ENCODE results near the gene ABCA3.
"Not testable (repeated sequence)": the region's sequence is repeated elsewhere in the genome, so short reads cannot be mapped to it uniquely, and the experiment has no call there.

The ABCA3 gene

DNA sequence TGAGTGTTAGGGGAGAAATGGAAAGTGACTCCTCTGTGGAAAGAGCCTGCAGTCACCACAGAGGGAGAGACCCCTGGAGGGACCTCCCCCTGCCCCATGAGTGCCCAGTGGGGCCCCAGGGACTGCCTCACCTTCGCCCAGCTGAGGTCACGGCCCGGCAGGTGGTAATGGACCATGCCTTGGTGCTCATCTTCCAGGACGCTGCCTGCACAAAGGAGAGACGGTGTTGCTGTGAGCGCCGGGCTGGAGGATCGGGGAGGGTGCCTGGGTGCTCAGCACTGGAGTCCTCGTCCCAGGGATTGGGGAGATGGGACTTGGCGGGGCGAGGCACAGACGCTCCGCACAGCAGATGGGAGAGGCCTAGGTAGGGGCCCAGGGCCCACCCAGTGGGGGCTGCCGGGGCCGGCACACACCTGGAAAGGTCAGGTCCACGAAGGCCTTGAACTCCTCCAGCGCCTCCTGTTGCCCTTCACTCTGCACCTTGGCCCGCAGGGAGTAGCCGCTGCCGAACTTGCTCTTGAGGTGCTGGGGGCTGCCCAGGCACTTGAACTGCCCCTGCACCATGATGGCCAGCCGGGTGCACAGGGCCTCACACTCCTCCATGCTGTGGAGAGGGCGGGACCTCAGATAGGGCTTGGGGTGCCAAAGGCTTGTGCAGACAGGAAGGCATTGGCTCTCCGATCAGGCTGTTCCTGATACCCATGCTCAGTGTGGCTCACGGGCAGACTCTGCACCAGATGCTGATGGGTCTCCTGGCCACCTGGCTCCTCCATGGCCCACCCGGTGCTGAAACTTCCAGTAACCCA lies 62.9 kb downstream of the ABCA3 start:
- no peak for DNase-seq

DNA sequence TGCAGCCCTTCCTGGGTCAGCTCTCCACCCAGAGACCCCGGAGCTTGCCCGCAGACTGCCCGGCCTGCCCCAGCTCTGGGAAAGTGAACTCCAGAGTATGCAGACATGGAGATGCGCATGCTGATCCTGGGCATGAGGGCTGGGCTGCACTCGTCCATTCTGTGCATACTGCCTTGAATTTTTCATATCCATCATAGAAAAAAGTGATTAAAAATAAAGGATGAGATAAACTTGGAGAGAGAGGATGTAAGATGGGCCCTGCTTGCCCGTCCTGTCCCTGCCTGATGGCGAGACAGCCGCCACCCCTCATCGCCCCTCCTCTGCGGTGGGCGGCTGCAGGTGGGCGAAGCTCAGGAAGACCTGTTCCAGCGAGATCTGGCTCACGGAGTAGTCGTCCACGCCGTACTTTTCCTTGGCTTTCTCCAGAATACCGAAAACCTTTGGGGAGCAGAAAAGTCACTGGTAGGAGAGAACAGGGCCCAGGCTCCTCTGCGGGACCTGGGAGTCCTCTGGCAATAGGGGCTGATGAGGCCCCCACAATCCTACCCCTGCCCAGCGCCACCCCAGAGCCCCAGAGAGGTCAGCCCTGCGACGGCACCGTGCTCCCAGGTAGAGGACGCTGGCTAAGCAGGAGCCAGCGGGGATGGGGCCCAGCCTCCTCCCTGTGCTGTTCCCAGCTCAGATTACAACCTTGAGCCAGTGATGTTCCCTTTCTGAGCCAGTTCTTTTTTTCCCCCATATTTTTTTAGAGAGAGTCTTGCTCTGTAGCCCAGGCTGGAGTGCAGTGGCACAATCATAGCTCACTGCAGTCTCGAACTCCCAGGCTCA lies 63.9 kb downstream of the ABCA3 start:
- no peak for DNase-seq

DNA sequence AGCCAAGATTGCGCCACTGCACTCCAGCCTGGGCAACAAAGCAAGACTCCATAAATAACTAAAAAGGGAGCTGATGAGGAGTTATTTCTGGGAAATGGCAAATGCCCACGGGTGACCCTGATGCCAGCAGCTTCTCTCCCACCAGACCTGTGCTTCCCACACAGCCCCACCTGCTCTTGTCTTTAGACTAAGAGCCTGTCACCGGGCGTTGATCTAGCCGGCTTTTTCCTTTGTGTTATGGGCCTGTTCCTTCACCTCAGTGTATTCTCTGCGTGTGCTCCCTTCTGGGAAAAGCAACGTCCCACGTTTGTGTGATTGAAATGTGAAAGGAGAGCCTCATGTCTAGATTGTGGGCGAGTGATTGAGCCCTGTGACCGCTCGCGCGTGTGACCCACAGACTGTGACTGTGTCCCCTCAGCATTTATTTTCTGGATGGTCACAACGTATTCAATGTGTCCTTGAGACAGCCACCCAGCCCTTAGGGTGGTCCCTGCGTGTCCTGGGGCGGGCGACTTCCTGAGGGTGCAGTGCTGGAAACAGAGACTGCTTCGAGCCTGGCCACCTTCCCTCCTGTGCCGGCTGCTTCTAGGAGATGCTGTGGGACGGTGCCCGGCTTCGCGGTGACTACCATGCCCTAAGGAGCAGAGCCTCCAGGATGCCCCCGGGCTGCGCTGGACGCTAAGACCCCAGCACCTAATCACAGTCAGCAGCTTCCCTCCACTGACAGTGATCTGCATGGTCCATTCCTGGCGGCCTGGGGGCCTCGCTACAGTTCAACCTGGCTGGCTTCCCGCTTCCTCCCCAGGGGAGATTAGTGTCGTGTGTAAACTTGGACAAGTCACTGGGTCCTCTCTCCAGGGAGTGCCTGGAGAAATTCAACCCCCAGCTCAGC lies 64.8 kb downstream of the ABCA3 start:
- no peak for DNase-seq

DNA sequence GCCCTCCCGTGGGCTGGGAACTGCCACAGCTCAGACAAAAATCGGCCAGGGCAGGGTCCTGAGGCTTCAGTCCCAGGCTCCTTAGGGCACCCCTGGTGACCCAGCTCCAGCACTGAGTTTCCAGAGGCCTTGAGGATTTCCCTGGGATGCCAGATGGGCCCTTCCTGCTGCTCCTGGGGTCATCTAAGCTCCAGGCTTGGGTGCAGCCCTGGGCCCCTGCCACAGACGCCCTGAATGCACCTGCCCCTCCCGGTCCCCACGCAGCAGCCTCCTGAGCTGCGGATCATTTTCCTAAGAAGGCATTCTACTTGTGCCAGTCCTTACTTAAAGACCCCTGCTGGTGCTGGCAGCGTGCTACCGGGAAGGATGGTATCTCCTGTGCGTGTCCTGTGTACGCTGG lies 66.6 kb downstream of the ABCA3 start:
- DNase-seq = no peak

DNA sequence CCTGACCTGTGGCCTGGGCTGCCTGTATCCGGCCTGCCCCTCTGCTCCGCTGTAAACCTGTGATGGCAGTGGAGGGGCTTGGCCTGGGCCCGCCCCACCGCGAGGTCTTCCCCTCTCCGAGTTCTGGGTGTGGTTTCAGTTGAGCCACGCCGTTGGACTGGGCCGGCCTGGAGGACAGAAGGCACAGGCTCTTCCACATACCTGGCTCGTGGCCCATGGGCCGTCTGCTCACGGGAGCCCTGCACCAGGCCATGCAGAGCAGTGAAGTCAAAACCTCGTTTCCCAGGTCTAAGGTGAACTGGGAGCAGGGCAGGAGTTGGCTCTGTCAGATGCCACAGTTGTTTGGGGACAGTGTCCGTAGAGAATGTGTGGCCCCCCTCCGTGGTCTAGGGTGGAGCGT lies 67.0 kb downstream of the ABCA3 start:
- no peak for DNase-seq

DNA sequence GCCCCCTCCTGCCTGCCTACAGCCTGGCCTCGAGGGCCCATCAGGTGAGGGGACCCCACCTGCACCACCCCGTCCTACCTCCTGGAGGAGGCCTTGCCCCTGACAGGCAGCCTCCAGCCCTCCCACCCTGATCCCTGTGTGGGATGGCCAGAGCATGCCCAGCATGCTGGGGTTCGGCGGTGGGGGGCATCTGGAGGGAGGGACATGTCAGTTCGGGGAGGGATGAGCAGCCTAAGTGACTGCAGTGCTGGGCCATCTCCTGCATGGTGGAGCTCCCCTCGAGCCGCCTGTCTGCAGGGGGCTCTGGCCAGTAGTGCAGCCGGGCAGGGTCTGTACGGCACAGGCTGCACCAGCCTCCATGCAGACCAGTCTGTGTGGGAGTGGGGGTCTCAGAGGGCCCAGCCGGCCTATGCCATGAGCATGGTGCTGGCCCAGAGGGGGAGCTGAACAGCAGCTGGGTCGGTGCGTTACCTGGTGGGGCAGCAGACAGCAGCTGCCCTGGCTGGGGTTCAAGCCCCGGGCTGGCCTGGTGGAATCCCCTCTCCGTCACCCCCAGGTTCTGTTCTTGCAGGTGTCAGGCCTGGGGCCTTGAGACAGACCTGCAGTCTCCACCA lies 68.6 kb downstream of the ABCA3 start:
- DNase-seq = no peak

DNA sequence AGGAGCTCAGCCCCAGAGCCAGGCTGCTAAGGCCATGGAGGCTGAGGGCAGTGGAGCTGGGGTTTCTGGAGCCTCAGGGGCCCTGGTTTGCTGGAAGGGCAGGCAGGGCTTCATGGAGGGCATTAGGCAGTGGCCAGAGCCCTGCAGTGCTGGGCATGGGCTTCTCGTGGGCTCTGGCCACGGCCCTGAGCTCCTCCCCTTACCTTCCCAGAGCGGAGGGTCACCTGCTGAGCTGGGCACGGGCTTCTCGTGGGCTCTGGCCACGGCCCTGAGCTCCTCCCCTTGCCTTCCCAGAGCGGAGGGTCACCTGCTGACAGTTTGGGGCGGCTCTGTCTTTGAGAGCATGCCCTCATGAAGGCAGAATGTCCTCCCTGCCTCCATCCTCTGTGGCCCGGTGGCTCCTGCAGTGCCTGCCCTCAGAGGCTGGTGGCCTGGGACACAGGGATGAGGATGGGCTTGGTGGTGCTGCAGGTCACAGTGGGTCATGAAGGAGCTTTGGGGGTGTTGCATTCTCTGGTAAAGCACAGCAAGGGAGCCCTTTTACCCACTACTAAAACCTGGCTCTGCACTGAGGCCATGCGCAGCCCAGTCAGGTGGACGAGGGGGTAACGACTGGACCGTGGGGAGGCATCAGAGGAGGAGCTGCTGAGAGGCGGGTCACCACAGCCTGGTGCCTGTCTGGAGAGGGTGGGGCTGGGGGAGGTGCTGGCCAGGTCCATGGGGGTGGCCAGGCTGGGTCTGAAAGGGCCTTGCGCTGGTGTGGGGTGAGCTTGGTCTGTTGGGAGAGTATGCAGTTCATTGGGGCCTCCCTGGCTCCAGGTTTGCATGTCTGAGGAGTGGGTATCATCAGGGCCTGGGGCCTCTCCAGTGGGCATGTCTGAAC lies 69.7 kb downstream of the ABCA3 start:
- no peak for DNase-seq

DNA sequence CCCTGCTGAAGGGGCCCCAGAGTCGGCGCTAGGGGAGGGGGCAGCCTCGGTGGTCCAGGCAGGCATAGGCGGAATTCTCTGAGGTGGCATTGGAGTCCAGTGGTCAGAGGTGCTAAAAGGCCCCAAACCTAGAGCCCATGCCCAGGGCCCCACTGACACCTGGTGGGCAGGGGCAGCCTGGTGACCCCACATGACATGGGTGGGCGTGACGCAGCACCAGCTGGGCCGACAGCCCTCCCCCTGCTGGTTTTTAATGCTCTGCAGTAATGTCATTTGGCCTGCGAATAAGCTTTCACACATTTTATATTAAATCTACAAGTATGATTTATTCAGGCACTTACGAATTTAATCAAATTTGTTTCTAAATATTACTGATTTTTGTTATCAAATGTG lies 70.5 kb downstream of the ABCA3 start:
- no peak for DNase-seq

DNA sequence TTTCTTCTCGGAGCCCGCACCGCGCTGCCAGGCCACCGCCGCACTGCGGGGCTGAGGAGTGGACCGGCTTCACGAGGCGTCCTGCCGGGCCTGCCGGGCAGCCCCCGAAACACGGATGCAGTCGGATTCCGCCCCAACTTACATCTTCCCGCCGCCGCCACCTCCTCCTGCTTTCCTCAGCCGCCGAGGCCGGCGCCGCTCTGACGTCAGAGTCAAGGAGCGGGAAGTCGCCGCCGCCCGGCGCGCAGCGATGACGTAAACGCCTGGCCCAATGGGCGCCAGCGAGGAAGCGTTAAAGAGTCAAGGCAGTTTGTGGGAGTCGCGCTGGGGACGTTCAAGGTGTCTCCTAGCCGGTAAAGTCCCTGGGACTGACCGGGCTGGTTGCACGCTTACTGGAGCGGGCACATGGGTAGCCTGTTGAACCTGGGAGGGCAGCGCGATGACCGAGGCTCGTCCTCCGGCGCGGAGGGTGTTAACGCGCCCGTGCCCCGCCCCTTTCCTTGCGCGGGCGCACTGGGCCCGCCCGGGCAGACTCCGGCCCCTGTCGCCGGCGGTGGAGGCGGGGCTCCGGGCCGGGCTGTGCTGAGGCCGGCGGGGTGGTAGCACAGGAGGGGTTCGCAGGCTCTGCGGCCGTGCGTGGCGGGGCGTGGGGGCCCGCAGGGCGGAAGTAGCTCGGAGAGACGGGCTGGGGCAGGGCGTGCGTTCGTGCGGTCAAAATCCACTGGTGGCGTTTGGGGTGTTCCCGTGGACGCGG lies 72.4 kb downstream of the ABCA3 start, which contains the start of gene RNPS1:
RNPS1 (minus strand) TSS at position 214 of the 754 bp plus-strand sequence. CDS start 3,483 bp downstream, outside the sequence.
- peak; percentile 50 for DNase-seq

DNA sequence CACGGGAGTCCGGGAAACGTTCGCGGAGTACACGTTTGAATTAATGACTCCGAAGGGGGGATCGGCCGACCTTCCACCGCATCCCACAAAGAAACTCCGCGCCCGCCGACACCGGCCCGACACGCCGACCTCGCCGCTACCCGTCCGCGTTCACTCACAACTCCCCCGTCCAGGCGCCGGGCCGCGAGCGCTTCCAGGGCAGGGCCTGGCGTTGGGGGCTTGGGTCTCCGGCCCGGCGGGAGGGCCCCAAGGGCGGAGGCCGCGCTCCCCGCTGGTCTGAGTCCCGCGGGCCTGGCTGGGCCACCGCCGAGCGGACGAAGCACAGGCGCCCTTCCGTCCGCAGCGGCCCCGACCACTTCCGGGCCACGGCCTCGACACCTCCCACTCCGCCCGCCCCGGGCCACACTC lies 73.0 kb downstream of the ABCA3 start:
- DNase-seq = not testable (repeated sequence)

DNA sequence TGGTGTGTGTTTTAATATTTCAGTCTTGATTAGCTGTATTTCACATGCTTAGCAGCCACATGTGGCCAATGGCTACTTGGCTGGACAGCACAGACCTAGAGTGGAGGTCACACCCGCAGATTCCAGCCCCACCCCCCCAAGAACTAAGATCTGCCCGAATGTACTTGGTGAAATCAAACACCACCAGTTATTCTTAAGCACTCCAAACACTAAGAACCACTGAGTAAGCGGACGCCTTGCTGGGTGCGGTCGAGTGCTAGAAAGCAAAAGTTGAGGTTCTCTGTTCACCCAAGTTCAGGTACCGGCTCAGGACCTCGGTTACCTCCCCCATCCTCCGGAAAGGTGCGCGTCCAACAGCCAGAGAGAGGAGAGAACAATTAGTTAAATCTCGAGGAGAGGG lies 73.6 kb downstream of the ABCA3 start:
- not testable (repeated sequence) for DNase-seq

DNA sequence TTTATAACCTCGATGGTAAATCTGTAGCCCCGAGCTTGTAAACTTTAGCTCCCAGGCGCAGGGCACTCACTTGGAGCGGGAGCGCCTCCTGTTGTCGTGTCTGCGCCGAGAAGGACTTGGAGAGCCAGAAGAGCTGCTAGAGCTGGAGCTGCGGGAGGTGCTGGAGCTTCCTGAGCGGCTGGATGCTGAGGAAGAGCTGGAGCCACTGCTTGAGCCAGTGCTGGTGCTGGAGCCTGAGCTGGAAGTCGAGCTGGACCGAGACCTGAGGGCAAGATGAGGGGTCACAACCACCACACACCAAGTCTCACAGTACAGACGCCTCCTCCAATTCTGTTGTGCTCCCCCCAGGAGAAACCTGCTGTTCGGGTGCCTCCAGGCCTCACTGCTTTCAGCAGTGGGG lies 77.5 kb downstream of the ABCA3 start:
- DNase-seq = not testable (repeated sequence)

DNA sequence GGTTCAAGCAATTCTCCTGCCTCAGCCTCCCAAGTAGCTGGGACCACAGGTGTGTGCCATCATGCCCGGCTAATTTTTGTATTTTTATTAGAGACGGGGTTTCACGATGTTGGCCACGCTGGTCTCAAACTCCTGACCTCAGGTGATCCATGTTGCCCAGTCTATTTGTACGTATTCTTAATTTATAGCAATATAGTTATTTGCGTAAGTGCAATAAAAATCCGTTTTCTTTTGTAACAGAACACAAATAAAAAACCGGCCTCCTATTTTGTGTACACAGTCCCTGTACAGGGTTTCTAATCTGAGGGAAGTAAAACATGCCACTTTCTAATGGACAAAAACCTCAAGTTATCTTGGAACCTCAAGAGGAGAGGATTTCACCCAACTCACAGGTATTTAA lies 80.3 kb downstream of the ABCA3 start:
- no peak for DNase-seq

DNA sequence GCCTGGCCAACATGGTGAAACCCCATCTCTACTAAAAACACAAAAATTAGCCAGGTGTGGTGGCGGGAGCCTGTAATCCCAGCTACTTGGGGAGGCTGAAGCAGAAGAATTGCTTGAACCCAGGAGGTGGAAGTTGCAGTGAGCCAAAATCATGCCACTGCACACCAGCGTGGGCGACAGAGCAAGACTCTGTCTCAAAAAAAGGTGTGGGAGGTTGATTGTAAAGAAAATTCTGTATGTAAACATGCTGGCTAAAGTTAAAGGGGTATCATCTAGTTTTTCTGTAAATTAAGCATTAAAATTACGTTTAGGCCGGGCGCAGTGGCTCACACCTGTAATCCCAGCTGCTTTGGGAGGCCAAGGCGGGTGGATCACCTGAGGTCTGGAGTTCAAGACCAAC lies 82.0 kb downstream of the ABCA3 start:
- DNase-seq = not testable (repeated sequence)

DNA sequence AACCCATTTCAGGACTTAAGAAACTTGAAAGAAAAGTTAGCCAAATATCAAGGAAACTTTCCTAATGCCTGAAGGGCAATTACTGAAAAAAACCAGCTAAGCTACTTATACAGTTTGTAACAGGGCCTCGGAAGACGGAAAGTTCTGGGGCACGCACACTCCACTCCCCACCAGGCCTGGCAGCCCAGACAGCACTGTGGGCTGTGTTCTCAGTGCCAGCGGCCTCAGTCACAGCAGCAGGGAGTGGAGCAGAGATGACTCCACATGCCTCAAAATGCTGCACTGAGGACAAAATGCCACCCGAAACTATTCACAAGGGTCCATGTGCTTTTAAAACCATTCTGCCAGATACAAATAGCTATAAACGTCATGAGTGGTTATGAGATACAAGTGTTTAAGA lies 82.8 kb downstream of the ABCA3 start:
- no peak for DNase-seq

DNA sequence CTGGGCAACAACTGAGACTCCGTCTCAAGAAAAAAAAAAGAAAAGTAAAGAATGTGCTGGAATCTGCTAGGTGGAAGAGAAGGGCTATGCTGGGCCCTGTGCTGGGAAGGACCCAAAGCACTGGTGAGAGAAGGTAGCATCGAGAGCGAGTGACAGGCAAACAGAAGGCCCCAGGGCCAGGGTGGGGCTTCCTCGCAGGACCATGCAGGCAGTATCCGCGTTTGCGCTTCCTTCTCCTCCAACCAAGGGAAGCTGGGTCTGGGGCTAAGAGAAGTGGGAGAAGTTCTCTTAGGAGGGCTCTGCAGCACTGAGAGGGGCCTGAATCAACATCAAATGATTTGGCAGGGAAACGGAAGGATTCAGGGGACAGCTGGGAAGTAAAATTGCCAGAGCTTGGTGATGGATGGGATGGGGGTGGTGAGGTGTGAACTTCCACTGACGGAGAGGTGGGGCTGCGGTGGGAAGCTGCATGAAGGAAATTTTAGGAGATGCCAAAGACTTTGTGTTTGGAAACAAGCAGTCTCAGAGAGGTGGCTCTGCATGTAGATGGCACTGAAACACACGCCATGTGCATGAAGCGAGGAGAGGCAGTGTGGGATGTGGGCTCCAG lies 83.9 kb downstream of the ABCA3 start:
- no peak for DNase-seq

DNA sequence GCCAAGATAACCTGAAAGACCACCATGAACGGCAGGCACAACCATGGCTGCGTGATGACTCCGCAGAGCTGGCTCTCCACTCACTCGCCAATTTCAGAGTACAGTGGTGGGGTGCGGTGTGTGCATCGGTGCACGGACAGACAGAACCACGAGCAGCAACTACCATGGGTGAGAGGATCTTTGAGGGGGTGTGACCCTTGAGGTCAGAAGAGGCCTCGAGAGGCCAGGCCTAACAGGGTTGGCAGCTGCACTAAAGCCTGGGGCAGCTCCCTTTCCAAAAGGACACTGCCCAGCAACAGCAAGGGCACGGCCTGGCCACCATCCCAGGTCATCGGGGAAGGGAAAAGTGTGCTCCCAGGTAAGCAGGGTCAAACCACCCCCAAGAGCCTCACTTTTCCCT lies 87.2 kb downstream of the ABCA3 start:
- DNase-seq = no peak

DNA sequence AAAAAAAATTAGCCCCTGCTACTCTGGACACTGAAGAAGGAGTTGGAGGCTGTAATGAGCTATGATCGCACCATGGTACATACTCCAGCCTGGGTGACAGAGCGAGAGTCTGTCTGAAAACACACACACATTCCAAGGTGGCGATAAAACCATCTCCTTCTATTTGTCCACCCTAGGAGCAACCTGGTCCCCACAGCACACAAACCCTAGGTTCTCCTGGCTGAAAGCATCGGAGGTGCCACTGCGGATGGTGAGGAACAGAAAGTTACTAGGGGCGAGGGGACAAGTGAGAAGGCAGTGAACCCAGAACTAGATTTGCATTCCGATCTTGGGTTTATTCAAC lies 87.8 kb downstream of the ABCA3 start:
- no peak for DNase-seq

DNA sequence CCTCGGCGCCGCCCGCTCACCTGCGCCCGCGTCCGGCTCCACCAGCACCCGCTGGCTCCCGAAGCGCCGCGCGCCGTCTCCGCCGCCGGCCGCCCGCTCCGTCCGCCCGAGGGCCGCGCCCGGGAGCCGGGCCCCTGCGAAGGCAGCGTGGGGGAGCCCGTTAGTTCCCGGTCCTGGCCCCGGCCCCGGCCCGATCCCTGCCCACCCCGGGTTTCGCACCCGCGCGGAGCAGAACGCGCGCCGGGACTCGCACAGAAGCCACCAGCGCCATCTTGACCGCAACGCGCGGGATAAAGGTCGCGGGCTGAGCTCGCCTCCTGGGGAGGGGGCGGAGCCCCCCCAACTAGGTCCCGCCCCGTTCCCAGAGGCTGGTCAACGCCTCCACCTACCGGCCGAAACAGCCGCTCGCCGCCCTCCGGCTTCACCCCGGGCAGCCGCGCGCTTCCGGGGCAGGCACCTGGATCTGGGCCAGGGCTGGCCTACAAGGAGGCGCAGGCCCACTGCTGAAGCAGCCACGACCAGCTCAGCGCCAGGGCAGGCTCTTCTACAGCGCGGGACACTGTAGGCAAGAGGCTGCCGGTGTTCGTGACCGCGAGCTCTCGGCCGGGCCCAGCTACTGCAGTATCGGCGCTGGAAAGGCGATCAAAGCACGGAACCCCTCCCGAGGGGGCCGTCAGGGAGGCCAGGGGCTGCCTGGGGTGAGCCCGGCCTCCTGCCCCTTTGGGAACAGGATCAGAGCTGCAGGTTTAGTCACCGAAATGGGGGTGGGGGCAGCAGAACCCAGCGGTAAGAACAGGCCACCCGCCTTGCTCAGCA lies 89.0 kb downstream of the ABCA3 start, which contains the start of gene ECI1:
ECI1 (minus strand) TSS at position 292 of the 816 bp plus-strand sequence; CDS start at position 271, 21 bp downstream.
- no peak for DNase-seq
